ENCODE results near the gene SUGCT. TPM values are rescaled to one million over a fixed set of nuclear protein-coding genes. Genes with fewer than 3 reads are reported as not detected.

Gene SUGCT
- total RNA-seq, 1 donor from 2014 or later = 9.8 TPM

DNA sequence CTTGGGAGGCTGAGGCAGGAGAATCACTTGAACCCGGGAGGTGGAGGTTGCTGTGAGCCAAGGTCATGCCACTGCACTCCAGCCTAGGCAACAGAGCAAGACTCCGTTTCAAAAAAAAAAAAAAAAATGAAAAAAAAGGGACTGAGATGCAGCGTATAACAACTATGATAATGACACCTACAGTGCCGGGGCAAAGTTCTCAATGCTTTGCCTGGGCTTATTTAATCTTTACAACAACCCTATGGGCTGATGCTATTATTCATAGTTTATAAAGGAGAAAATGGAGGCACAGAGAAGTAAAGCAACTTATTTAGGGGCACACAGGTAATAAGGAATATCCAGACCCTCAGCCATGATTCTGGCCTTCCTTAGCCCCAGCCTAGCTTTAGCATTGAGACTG is 47.6 kb downstream of the SUGCT start:
- Mint-ChIP-seq H3K27ac (no peak overlapping the region), H3K4me3 (no peak overlapping the region), H3K9me3 (no peaks in the 10 kb centered on the region), H3K4me1 (no peaks in the 10 kb centered on the region), H3K27me3 (ENCODE audit: low read depth) (no peaks in the 10 kb centered on the region), H3K36me3 (peaks cover 5% of the 10 kb centered on the region)
- DNase-seq (ENCODE audit: low spot score in 2 of 2, unreplicated experiment in 2 of 2) = no peak
- TF ChIP-seq, protein P1, sequence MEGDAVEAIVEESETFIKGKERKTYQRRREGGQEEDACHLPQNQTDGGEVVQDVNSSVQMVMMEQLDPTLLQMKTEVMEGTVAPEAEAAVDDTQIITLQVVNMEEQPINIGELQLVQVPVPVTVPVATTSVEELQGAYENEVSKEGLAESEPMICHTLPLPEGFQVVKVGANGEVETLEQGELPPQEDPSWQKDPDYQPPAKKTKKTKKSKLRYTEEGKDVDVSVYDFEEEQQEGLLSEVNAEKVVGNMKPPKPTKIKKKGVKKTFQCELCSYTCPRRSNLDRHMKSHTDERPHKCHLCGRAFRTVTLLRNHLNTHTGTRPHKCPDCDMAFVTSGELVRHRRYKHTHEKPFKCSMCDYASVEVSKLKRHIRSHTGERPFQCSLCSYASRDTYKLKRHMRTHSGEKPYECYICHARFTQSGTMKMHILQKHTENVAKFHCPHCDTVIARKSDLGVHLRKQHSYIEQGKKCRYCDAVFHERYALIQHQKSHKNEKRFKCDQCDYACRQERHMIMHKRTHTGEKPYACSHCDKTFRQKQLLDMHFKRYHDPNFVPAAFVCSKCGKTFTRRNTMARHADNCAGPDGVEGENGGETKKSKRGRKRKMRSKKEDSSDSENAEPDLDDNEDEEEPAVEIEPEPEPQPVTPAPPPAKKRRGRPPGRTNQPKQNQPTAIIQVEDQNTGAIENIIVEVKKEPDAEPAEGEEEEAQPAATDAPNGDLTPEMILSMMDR (IDR thresholded peaks at IDR 0.05; ENCODE audit: unreplicated experiment) = no peak

GRCh38 chr7:40186586-40186985 is 51.8 kb downstream of the SUGCT start:
- Mint-ChIP-seq H3K4me3 (no peak overlapping the region), H3K36me3 (peaks cover 5% of the 10 kb centered on the region), H3K27ac (no peak overlapping the region), H3K9me3 (no peaks in the 10 kb centered on the region), H3K4me1 (no peaks in the 10 kb centered on the region), H3K27me3 (ENCODE audit: low read depth) (no peaks in the 10 kb centered on the region)
- no peak for DNase-seq (ENCODE audit: low spot score in 2 of 2, unreplicated experiment in 2 of 2)
- TF ChIP-seq, protein P1 (IDR thresholded peaks at IDR 0.05; ENCODE audit: unreplicated experiment) = no peak

DNA sequence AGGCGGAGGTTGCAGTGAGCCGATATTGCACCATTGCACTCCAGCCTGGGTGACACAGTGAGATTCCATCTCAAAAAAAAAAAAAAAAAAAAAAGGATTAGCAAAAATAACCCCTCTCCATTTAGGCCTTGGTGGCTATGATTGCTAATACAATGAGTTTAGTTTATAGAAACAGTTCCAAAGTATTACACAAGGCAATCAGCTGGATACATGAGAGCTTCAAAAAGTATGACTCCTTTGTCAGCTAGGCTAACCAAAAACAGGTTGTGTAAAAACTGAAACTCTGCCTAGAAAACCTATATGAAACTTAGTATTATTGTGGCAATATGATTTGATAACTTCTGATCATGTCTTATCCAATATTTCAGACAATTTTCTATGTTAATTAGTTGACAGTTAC is 57.2 kb downstream of the SUGCT start:
- Mint-ChIP-seq H3K4me1 (no peaks in the 10 kb centered on the region), H3K9me3 (no peaks in the 10 kb centered on the region), H3K4me3 (no peak overlapping the region), H3K36me3 (no peaks in the 10 kb centered on the region), H3K27me3 (ENCODE audit: low read depth) (no peaks in the 10 kb centered on the region), H3K27ac (no peak overlapping the region)
- TF ChIP-seq, protein P1 (IDR thresholded peaks at IDR 0.05; ENCODE audit: unreplicated experiment) = no peak
- no peak for DNase-seq (ENCODE audit: low spot score in 2 of 2, unreplicated experiment in 2 of 2)

DNA sequence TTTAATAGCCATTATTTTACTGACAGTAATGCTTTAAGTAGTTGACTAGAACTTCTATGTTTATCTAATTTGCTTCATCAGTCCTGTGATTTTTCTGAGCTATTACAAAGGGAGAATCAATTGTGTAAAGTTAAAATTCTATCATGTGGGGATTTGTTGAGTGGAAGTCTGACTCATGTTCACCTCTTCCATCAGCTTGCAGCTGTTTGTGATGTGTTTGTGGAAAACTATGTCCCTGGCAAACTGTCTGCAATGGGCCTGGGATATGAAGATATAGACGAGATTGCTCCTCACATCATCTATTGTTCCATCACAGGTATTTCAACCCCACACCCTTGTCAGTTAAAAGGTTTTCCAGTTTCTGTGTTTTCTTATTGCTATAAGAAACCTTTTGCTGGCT is 59.9 kb downstream of the SUGCT start:
- no peak overlapping the region for H3K4me3 Mint-ChIP-seq
- H3K27ac Mint-ChIP-seq = no peak overlapping the region
- no peaks in the 10 kb centered on the region for H3K36me3 Mint-ChIP-seq
- no peaks in the 10 kb centered on the region for H3K9me3 Mint-ChIP-seq
- TF ChIP-seq, protein P1 (IDR thresholded peaks at IDR 0.05; ENCODE audit: unreplicated experiment) = no peak
- H3K27me3 Mint-ChIP-seq (ENCODE audit: low read depth) = no peaks in the 10 kb centered on the region
- DNase-seq (ENCODE audit: low spot score in 2 of 2, unreplicated experiment in 2 of 2) = no peak
- peaks cover 4% of the 10 kb centered on the region for H3K4me1 Mint-ChIP-seq

- Mint-ChIP-seq H3K4me1 (peaks cover 10% of the 10 kb centered on the region), H3K9me3 (no peaks in the 10 kb centered on the region), H3K4me3 (no peak overlapping the region), H3K27ac (no peak overlapping the region), H3K27me3 (ENCODE audit: low read depth) (no peaks in the 10 kb centered on the region), H3K36me3 (no peaks in the 10 kb centered on the region)
- TF ChIP-seq, protein P1 (IDR thresholded peaks at IDR 0.05; ENCODE audit: unreplicated experiment) = no peak
- DNase-seq (ENCODE audit: low spot score in 2 of 2, unreplicated experiment in 2 of 2) = no peak
Observed at GRCh38 chr7:40197527-40197926, 62.7 kb downstream of the SUGCT start.

Measured in mesothelial cell of epicardium (in vitro differentiated cells).